GM10266 (cell line): ENCODE measurements around the gene C16orf78.
"Not testable (repeated sequence)": the region's sequence is repeated elsewhere in the genome, so short reads cannot be mapped to it uniquely, and the experiment has no call there.

Experiments used
- DNase-seq: peaks from one replicate; pipeline ENCODE4 v3.0.0; 2012; ENCODE audit errors: extremely low spot score
- TF ChIP-seq, protein P1 (sequence below): IDR thresholded peaks from 2 replicates; pipeline ENCODE4 v1.5.1; 2012; ENCODE audit warnings: mild to moderate bottlenecking, low read depth; ENCODE audit not compliant: control insufficient read depth, insufficient read depth; ENCODE audit errors: missing control alignments

C16orf78 gene

DNA sequence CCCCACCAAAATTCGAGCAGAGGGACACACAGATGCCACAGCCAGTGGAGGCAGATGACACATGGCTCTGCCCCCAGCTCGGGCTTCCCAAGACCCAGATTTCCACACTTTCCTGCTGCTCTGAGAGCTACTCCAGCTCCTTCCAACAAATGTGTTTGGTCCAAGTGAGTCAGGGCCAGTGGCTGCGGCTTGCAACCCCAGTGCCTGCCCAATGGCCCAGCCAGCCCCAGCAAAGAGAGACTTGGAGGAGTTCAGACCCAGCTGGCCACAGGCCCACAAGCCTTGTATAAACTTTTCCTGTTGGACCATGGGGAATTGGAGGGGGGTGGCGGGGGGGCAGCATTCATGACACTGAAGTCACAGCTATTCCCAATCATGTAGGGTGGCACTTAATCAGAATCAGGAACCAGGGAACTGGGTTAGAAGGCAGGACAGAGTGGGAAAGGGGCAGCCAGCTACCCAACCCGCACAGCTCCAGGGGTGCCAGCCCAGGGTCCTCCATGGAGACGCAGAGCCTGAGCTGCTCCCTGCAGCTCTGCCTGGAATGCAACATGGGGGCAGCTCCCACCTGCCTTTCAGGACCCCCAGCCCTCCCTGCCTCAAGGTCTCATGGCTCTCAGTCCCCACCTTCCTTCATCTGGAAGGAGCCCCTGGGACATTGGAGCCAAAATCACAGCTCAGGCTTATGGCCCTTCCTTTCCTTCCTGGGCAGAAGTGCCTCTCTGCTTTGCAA, 17.5 kb upstream of the C16orf78 start:
- TF ChIP-seq, protein P1, sequence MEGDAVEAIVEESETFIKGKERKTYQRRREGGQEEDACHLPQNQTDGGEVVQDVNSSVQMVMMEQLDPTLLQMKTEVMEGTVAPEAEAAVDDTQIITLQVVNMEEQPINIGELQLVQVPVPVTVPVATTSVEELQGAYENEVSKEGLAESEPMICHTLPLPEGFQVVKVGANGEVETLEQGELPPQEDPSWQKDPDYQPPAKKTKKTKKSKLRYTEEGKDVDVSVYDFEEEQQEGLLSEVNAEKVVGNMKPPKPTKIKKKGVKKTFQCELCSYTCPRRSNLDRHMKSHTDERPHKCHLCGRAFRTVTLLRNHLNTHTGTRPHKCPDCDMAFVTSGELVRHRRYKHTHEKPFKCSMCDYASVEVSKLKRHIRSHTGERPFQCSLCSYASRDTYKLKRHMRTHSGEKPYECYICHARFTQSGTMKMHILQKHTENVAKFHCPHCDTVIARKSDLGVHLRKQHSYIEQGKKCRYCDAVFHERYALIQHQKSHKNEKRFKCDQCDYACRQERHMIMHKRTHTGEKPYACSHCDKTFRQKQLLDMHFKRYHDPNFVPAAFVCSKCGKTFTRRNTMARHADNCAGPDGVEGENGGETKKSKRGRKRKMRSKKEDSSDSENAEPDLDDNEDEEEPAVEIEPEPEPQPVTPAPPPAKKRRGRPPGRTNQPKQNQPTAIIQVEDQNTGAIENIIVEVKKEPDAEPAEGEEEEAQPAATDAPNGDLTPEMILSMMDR, result no peak
- DNase-seq, result no peak

DNA sequence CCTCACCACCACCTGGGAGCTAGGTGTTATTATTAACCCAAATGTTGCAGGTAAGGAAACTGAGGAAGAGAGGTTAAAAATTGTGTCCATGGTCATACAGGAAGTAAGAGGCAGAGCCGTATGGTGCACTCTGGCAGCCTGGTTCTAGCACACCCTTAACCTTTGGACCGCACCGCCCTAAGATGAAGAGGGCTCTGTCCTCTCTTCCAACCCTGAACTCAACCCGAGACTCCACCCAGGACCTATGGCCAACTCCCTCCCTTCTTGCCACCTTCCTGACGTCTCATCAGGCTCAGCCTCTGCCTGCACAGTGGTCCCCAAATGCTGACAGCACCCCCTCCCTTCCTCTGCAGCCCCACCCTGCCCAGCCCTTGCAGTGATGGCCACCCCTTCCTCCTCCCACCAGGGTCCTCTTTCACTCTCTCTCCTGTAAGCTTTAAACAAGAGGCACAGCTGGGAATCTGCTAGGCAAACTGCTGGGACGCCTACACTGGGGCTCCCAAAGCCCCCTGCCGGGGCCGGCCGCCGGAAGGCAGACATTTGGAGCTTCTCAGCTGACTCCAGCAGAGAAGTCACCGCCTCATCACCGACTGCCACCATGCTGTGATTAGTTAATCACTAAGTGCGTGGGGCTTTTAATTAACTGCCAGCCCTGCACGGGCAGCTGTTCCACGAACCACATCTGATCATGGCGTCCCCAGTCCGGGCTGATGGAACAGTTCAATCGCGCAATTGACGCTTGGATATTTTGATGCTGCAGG, 16.7 kb upstream of the C16orf78 start:
- TF ChIP-seq, protein P1, result no peak
- no peak for DNase-seq

DNA sequence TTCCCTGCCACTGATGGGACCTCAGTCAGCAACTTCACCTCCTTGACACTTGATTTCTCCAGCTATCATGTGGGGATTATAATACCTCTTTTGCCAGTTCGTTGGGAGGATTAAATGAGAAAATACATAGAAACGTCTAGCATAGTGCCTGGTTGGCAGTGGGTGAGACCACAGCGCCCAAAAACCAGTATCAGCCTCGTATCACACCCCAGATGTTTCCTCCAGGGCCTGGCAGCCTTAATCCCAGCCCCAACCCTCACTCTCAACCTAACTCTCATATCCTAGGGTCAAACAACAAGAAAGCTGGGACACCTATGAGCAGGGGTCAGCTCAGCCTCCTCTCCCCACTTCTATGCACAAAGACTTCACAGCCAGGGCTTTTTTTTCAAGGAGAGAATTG, 14.0 kb upstream of the C16orf78 start:
- DNase-seq, result no peak
- TF ChIP-seq, protein P1, result no peak

DNA sequence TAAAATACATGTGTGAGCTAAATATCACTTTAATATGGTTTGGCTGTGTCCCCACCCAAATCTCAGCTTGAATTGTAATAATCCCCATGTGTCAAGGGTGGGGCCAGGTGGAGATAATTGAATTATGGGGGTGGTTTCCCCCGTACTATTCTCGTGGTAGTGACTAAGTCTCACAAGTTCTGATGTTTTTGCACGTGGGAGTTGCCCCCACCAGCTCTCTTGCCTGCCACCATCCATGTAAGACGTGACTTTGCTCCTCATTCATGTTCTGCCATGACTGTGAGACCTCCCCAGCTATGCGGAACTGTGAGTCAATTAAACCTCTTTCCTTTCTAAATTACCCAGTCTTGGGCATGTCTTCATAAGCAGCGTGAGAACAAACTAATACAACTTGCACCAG, 11.9 kb upstream of the C16orf78 start:
- DNase-seq, result not testable (repeated sequence)

DNA sequence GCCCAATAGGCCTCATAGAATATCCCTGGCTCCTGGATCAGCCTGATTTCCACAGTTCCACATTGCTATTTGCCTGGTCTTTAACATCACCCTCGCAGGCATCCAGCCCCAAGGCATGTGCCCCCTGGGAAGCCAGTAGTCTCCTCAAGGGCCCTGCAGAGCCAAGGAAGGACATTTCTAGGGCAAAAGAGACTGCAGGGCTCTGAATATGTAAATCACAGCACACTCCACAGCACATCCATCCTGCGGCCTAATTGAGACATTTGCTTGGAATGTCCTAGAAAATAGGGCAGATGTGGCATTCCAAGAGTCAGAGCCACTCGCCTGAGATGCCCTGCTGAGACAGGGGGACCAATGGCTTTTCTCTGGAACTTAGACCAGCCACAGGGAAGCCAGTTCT, 11.4 kb upstream of the C16orf78 start:
- TF ChIP-seq, protein P1, result no peak
- DNase-seq, result no peak

DNA sequence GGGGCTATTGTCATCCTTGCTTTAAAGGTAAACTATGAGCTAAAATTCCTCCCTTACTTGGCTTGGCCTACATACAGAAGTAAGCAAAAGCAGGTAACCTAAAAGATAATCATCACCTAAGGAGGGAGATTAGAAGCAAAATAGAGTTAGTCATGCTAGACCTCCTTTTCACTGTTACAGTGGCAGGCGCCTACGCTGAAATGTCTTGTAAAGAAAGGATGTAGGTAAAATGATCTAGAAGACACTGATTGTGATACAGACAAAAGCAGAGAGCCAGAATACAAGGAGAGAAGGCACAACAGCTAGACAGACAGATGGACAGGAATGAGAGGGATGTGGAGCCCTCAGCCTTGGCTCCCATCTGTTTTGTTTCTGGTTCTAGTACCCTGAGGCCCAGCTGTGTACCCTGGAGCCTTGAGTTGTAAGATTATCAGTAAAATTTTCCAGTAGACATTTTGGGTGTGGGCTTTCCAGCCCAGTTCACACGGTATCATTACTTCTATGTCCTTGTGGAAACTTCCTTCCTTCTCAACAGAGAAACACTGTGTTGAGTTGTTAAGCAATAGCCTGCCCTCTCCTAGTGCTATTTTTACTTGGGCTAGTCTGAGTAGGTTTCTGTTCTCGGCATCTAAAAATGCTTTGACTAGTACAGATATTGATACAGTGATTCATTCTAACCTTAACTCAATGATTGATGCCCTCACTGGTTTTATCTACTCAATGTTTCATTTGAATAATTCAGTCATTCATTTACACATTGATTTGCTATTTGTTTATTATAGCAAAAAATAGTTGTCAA, 7.7 kb upstream of the C16orf78 start:
- TF ChIP-seq, protein P1, result no peak
- DNase-seq, result no peak

DNA sequence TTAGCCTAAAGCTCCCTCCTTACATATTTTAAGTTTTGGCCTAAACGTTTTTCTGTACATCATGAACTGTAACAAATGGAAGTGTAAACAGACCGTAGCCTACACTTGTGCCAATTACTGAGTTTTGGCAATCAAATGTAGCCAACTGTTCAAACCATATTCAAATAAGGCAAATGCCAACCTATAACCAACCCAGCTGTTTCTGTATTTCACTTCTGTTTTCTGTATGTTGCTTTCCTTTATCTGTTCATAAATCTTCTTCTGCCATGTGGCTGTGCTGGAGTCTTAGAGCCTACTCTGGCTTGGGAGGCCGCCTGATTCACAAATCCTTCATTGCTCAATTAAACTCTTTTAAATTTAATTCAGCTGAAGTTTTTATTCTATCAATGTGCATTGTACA, 6.9 kb upstream of the C16orf78 start:
- TF ChIP-seq, protein P1, result no peak
- no peak for DNase-seq
